Muscle layer of duodenum (tissue), 2 donors: ENCODE results near the gene ARSB.

Experiments used
- H3K27ac ChIP-seq: one replicate; pipeline ENCODE4 v1.7.0; 2013; ENCODE audit warnings: mild to moderate bottlenecking, low read length
- H3K27me3 ChIP-seq: one replicate; pipeline ENCODE4 v1.7.0; 2013; ENCODE audit warnings: low read depth, mild to moderate bottlenecking, control low read depth, low read length
- H3K36me3 ChIP-seq, 2 donors: one replicate each; pipeline ENCODE4 v1.7.0; 2013; ENCODE audit warnings: low read length in 2 of 2, control low read depth in 1 of 2, mild to moderate bottlenecking in 1 of 2; ENCODE audit not compliant: insufficient read depth in 2 of 2, control insufficient read depth in 1 of 2
- H3K4me1 ChIP-seq, 2 donors: one replicate each; pipeline ENCODE4 v1.7.0; 2013; ENCODE audit warnings: low read length in 2 of 2, mild to moderate bottlenecking in 2 of 2, control low read depth in 1 of 2, moderate library complexity in 1 of 2; ENCODE audit not compliant: insufficient read depth in 2 of 2, control insufficient read depth in 1 of 2
- H3K4me3 ChIP-seq, 2 donors: one replicate each; pipeline ENCODE4 v1.7.0; 2013; ENCODE audit warnings: low read length in 2 of 2, low read depth in 1 of 2, mild to moderate bottlenecking in 1 of 2
- H3K9me3 ChIP-seq, 2 donors: one replicate each; pipeline ENCODE4 v1.7.0; 2013; ENCODE audit warnings: low read length in 2 of 2, control low read depth in 1 of 2, mild to moderate bottlenecking in 1 of 2; ENCODE audit not compliant: control insufficient read depth in 1 of 2
- donor health status: healthy.

Gene ARSB

GRCh38 chr5:78779771-78780616 is 205.1 kb downstream of the ARSB start:
- Histone ChIP-seq H3K9me3 (no peaks in the 10 kb centered on the region), H3K4me3 (no peak overlapping the region), H3K4me1 (no peaks in the 10 kb centered on the region), H3K27me3 (no peaks in the 10 kb centered on the region), H3K27ac (no peak overlapping the region), H3K36me3 (peaks cover 0 to 14% of the 10 kb centered on the region in 2 donors)

- no peaks in the 10 kb centered on the region for H3K4me1 ChIP-seq
- H3K27me3 ChIP-seq, result no peaks in the 10 kb centered on the region
- peaks cover 0 to 14% of the 10 kb centered on the region in 2 donors for H3K36me3 ChIP-seq
- no peak overlapping the region for H3K27ac ChIP-seq
- H3K4me3 ChIP-seq, result no peak overlapping the region
- H3K9me3 ChIP-seq, result no peaks in the 10 kb centered on the region
Observed at GRCh38 chr5:78779262-78779661, 205.8 kb downstream of the ARSB start.

- Histone ChIP-seq H3K27me3 (no peaks in the 10 kb centered on the region), H3K4me1 (no peaks in the 10 kb centered on the region), H3K9me3 (no peaks in the 10 kb centered on the region), H3K4me3 (no peak overlapping the region), H3K27ac (no peak overlapping the region), H3K36me3 (peaks cover 0 to 14% of the 10 kb centered on the region in 2 donors)
Observed at GRCh38 chr5:78778538-78778937, 206.6 kb downstream of the ARSB start.

GRCh38 chr5:78777901-78778300 is 207.2 kb downstream of the ARSB start:
- H3K4me1 ChIP-seq, result no peaks in the 10 kb centered on the region
- H3K4me3 ChIP-seq, result no peak overlapping the region
- no peak overlapping the region for H3K27ac ChIP-seq
- no peaks in the 10 kb centered on the region for H3K9me3 ChIP-seq
- H3K36me3 ChIP-seq, result peaks cover 0 to 14% of the 10 kb centered on the region in 2 donors
- H3K27me3 ChIP-seq, result no peaks in the 10 kb centered on the region

- Histone ChIP-seq H3K27me3 (no peaks in the 10 kb centered on the region), H3K36me3 (peaks cover 0 to 14% of the 10 kb centered on the region in 2 donors), H3K4me3 (no peak overlapping the region), H3K27ac (no peak overlapping the region), H3K4me1 (no peaks in the 10 kb centered on the region), H3K9me3 (no peaks in the 10 kb centered on the region)
Observed at GRCh38 chr5:78776637-78777036, 208.5 kb downstream of the ARSB start.

- no peaks in the 10 kb centered on the region for H3K27me3 ChIP-seq
- no peak overlapping the region for H3K27ac ChIP-seq
- no peaks in the 10 kb centered on the region for H3K9me3 ChIP-seq
- no peak overlapping the region for H3K4me3 ChIP-seq
- H3K36me3 ChIP-seq, result no peaks in the 10 kb centered on the region
- no peaks in the 10 kb centered on the region for H3K4me1 ChIP-seq
Observed at GRCh38 chr5:78773655-78774054, 211.5 kb downstream of the ARSB start.

- no peaks in the 10 kb centered on the region for H3K27me3 ChIP-seq
- H3K4me3 ChIP-seq, result no peak overlapping the region
- H3K36me3 ChIP-seq, result no peaks in the 10 kb centered on the region
- H3K4me1 ChIP-seq, result peaks cover 0 to 8% of the 10 kb centered on the region in 2 donors
- H3K9me3 ChIP-seq, result no peaks in the 10 kb centered on the region
- H3K27ac ChIP-seq, result no peak overlapping the region
Observed at GRCh38 chr5:78771260-78772205, 213.6 kb downstream of the ARSB start.

GRCh38 chr5:78768781-78769380 is 216.2 kb downstream of the ARSB start:
- no peaks in the 10 kb centered on the region for H3K27me3 ChIP-seq
- H3K4me3 ChIP-seq, result no peak overlapping the region
- H3K9me3 ChIP-seq, result no peaks in the 10 kb centered on the region
- no peak overlapping the region for H3K27ac ChIP-seq
- H3K4me1 ChIP-seq, result peaks cover 0 to 19% of the 10 kb centered on the region in 2 donors
- no peaks in the 10 kb centered on the region for H3K36me3 ChIP-seq

GRCh38 chr5:78766412-78766762 is 218.7 kb downstream of the ARSB start:
- Histone ChIP-seq H3K4me3 (no peak overlapping the region), H3K36me3 (no peaks in the 10 kb centered on the region), H3K27ac (no peak overlapping the region)

GRCh38 chr5:78765756-78766411 is 219.2 kb downstream of the ARSB start:
- Histone ChIP-seq H3K27ac (peak overlapping the region; percentile 9), H3K9me3 (no peaks in the 10 kb centered on the region), H3K36me3 (no peaks in the 10 kb centered on the region), H3K4me1 (peaks cover 0 to 19% of the 10 kb centered on the region in 2 donors), H3K4me3 (peak overlapping the region in 1 of 2 donors; percentile 21), H3K27me3 (no peaks in the 10 kb centered on the region)

More at GRCh38 chr5:78766412-78766762, 218.7 kb downstream of the ARSB start:
- Histone ChIP-seq H3K9me3 (no peaks in the 10 kb centered on the region), H3K4me1 (peaks cover 0 to 19% of the 10 kb centered on the region in 2 donors), H3K27me3 (no peaks in the 10 kb centered on the region)
